ENCODE measurements around the gene LMX1A. TPM values are rescaled to one million over a fixed set of nuclear protein-coding genes. Genes with fewer than 3 reads are reported as not detected.

LMX1A gene
- total RNA-seq, 1 donor from 2014 or later = 0.11 TPM

DNA sequence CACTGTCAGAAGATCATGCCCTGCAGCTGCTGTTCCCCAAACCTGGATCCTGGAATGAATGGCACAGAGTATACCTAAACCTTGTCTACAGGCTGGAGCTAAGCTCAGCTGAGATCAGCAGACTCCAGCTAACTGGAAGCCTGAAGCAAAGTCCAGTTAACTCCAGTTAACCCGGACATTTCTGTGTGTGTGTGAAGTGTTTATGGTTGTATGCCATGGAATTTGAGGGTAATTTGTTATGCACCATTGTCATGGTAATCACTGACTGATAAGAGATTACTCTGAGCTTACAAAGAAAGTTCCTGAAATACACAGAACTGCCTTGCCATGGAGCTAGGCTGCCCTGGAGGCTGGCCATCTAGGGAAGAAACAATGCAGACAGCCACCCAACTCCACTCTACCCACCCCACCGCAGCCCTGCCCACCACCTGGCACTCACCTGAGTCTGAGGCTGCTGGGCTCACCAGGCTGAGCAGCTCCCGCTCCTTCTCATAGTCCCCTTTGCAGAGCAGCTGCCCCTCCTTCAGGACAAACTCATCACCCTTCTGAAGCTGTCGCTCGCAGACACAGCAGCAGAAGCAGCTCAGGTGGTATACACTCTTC, 107.4 kb downstream of the LMX1A start:
- no peak overlapping the region for H3K27ac ChIP-seq (replicated peaks)
- TF ChIP-seq, protein P1, sequence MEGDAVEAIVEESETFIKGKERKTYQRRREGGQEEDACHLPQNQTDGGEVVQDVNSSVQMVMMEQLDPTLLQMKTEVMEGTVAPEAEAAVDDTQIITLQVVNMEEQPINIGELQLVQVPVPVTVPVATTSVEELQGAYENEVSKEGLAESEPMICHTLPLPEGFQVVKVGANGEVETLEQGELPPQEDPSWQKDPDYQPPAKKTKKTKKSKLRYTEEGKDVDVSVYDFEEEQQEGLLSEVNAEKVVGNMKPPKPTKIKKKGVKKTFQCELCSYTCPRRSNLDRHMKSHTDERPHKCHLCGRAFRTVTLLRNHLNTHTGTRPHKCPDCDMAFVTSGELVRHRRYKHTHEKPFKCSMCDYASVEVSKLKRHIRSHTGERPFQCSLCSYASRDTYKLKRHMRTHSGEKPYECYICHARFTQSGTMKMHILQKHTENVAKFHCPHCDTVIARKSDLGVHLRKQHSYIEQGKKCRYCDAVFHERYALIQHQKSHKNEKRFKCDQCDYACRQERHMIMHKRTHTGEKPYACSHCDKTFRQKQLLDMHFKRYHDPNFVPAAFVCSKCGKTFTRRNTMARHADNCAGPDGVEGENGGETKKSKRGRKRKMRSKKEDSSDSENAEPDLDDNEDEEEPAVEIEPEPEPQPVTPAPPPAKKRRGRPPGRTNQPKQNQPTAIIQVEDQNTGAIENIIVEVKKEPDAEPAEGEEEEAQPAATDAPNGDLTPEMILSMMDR (IDR thresholded peaks at IDR 0.05; ENCODE audit: borderline replicate concordance) = no peak
- peaks cover 42% of the 10 kb centered on the region for H3K27me3 ChIP-seq (ENCODE audit: low read depth)
- H3K4me3 ChIP-seq = no peak overlapping the region
- no peaks in the 10 kb centered on the region for H3K4me1 ChIP-seq
- DNase-seq = no peak
- intact Hi-C loops (cut with micrococcal nuclease) = no loop called here
- H3K36me3 ChIP-seq = no peaks in the 10 kb centered on the region
- no peaks in the 10 kb centered on the region for H3K9me3 ChIP-seq (replicated peaks)

DNA sequence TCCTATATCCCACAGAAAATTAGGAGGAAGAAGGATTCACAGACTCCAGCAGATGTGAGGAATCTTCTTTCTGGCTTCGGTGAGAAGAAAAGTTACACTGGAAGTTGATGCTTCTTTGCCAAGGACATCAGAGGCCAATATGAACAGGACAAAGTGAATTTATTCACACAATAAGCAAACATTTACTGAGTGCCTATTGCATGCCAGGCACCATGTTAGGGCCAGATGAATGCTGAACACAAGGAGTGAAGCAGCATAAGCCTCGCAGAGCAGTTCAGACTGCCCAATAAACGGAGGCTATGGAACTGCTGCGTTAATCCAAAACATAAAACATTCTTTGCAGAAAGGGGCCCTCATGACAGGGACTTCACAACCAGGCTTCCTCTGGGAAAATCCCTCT, 114.6 kb downstream of the LMX1A start:
- intact Hi-C loops (cut with micrococcal nuclease) = no loop called here
- no peaks in the 10 kb centered on the region for H3K36me3 ChIP-seq
- H3K4me1 ChIP-seq = peaks cover 6% of the 10 kb centered on the region
- no peak overlapping the region for H3K27ac ChIP-seq (replicated peaks)
- H3K4me3 ChIP-seq = no peak overlapping the region
- DNase-seq = no peak
- TF ChIP-seq, protein P1 (IDR thresholded peaks at IDR 0.05; ENCODE audit: borderline replicate concordance) = no peak
- H3K27me3 ChIP-seq (ENCODE audit: low read depth) = peaks cover 34% of the 10 kb centered on the region
- H3K9me3 ChIP-seq (replicated peaks) = no peaks in the 10 kb centered on the region

DNA sequence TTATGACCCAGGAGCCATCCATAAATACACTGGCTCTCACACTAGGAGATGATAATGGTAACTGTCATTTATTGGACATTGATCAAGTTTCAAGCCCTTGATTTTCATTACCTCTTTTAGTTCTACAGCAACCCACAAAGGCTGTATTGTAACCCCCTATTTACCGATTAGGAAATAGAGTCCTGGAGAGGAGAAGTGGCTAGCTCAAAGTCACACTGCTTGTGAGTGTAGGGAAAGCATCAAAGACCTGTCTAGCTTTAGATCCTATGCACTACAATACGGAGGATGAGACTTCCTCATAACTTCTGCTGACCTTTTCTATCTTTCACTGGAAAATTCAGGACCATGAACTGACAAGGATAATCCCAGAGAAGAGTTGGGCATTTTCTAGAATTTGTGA, 115.2 kb downstream of the LMX1A start:
- TF ChIP-seq, protein P1 (IDR thresholded peaks at IDR 0.05; ENCODE audit: borderline replicate concordance) = no peak
- DNase-seq = no peak
- Histone ChIP-seq H3K4me3 (no peak overlapping the region), H3K36me3 (no peaks in the 10 kb centered on the region), H3K27me3 (ENCODE audit: low read depth) (peaks cover 34% of the 10 kb centered on the region), H3K4me1 (peaks cover 6% of the 10 kb centered on the region), H3K27ac (replicated peaks) (no peak overlapping the region), H3K9me3 (replicated peaks) (no peaks in the 10 kb centered on the region)
- intact Hi-C loops (cut with micrococcal nuclease) = no loop called here

DNA sequence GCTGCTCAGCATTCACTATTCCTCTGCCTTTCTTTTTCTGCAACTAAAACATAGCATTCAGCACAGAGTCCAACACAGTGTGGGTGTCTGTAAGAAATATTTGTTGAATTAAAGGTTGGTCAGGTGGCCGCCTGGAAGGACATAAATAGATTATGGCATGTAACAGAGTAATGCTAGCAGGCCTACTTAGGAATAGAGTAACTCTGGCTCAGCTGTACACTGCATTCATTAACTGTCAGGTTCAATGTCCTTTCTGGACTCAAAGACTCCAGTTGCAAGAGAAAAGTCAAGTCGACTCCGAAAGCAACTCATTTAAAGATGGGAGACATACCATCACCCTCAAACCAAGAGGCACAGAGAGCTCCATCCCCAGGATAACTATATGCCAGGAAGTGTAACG, 116.0 kb downstream of the LMX1A start:
- Histone ChIP-seq H3K27ac (replicated peaks) (no peak overlapping the region), H3K4me1 (peaks cover 13% of the 10 kb centered on the region), H3K36me3 (no peaks in the 10 kb centered on the region), H3K27me3 (ENCODE audit: low read depth) (peaks cover 40% of the 10 kb centered on the region), H3K9me3 (replicated peaks) (no peaks in the 10 kb centered on the region), H3K4me3 (no peak overlapping the region)
- TF ChIP-seq, protein P1 (IDR thresholded peaks at IDR 0.05; ENCODE audit: borderline replicate concordance) = no peak
- intact Hi-C loops (cut with micrococcal nuclease) = no loop called here
- DNase-seq = no peak

DNA sequence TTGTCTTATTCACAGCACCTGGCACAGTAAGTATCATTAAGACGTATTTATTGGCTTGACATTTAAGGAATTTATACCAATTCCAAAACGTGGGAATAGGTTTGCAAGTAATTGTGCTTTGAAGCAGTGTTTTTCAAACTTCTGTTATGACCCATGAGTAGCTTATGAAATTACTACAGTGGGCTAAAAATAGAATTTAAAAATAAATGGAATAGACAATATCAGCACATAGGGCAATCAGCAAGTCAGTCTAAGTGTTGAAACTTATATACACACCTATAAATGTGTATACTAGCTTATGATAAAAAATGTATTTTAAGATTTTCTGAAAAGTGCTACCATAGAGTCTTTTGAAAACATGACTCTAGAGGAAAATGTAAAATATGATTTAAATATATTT, 116.6 kb downstream of the LMX1A start:
- DNase-seq = no peak
- H3K4me3 ChIP-seq = no peak overlapping the region
- TF ChIP-seq, protein P1 (IDR thresholded peaks at IDR 0.05; ENCODE audit: borderline replicate concordance) = no peak
- peaks cover 18% of the 10 kb centered on the region for H3K4me1 ChIP-seq
- peaks cover 46% of the 10 kb centered on the region for H3K27me3 ChIP-seq (ENCODE audit: low read depth)
- intact Hi-C loops (cut with micrococcal nuclease) = no loop called here
- H3K9me3 ChIP-seq (replicated peaks) = no peaks in the 10 kb centered on the region
- no peak overlapping the region for H3K27ac ChIP-seq (replicated peaks)
- no peaks in the 10 kb centered on the region for H3K36me3 ChIP-seq
